CD4-positive, CD25-positive, alpha-beta regulatory T cell (primary cell): Measurements from ENCODE around the gene RPS6KA2. TPM values are rescaled to one million over a fixed set of nuclear protein-coding genes. Genes with fewer than 3 reads are reported as not detected.
"Not testable (repeated sequence)": the region's sequence is repeated elsewhere in the genome, so short reads cannot be mapped to it uniquely, and the experiment has no call there.

Experiments used
- ATAC-seq, 2 donors: fragments of 150-1000 bp; cut with Tn5 transposase; one replicate each; pipeline ENCODE4 v1.10.0; 2021; ENCODE audit warnings: low read depth in 2 of 2, moderate number of reproducible peaks in 2 of 2, moderate library complexity in 1 of 2
- DNase-seq, 3 donors: peaks; one replicate each; pipeline versions ENCODE4 v3.0.0 to v3.0.0-alpha.2; 2012 to 2022; ENCODE audit warnings: mixed read lengths in 1 of 3
- H3K27ac ChIP-seq: one replicate; pipeline ENCODE4 v1.7.0; 2013; ENCODE audit warnings: mild to moderate bottlenecking, low read length; ENCODE audit not compliant: insufficient read depth, poor library complexity, severe bottlenecking
- H3K27me3 ChIP-seq: one replicate; pipeline ENCODE4 v1.7.0; 2013; ENCODE audit warnings: low read length; ENCODE audit not compliant: control insufficient read depth, insufficient read depth
- H3K36me3 ChIP-seq: one replicate; pipeline ENCODE4 v1.7.0; 2013; ENCODE audit warnings: mild to moderate bottlenecking, low read length, moderate library complexity; ENCODE audit not compliant: control insufficient read depth, insufficient read depth
- H3K4me1 ChIP-seq: 2 replicates; pipeline ENCODE4 v1.7.0; 2013; ENCODE audit warnings: mild to moderate bottlenecking, low read length; ENCODE audit not compliant: insufficient read depth, control insufficient read depth, poor library complexity, severe bottlenecking
- H3K4me3 ChIP-seq: one replicate; pipeline ENCODE4 v1.7.0; 2013; ENCODE audit warnings: low read depth, mild to moderate bottlenecking, low read length, moderate library complexity
- H3K9me3 ChIP-seq, 2 experiments: 1 replicate in 1 of 2; 2 replicates in 1 of 2; pipeline ENCODE4 v1.7.0; 2013; ENCODE audit warnings: low read length in 2 of 2, mild to moderate bottlenecking in 1 of 2, moderate library complexity in 1 of 2; ENCODE audit not compliant: control insufficient read depth in 2 of 2
- H3K27ac Mint-ChIP-seq, 3 donors: one replicate each; pipeline ENCODE4 v1.8.0; 2020 to 2022; ENCODE audit warnings: mild to moderate bottlenecking in 3 of 3, mixed read lengths in 3 of 3, moderate library complexity in 2 of 3
- H3K27me3 Mint-ChIP-seq: one replicate; pipeline ENCODE4 v1.8.0; 2022; ENCODE audit warnings: mild to moderate bottlenecking, mixed read lengths
- H3K36me3 Mint-ChIP-seq: one replicate; pipeline ENCODE4 v1.8.0; 2020; ENCODE audit warnings: mixed read lengths
- H3K4me1 Mint-ChIP-seq, 4 donors: one replicate each; pipeline ENCODE4 v1.8.0; 2020 to 2022; ENCODE audit warnings: mixed read lengths in 4 of 4, mild to moderate bottlenecking in 1 of 4
- H3K4me3 Mint-ChIP-seq, 4 donors: one replicate each; pipeline ENCODE4 v1.8.0; 2020 to 2022; ENCODE audit warnings: mild to moderate bottlenecking in 4 of 4, mixed read lengths in 4 of 4, moderate library complexity in 3 of 4
- H3K9me3 Mint-ChIP-seq, 7 donors: one replicate each; pipeline ENCODE4 v1.8.0; 2020 to 2022; ENCODE audit warnings: mixed read lengths in 7 of 7, mild to moderate bottlenecking in 3 of 7, moderate library complexity in 2 of 7
- polyA plus RNA-seq, 4 donors: library from polyadenylated mRNA; unstranded; fragments of 300-500 nt; fragmentation: Illumina TruSeq; gene quantifications; one replicate each; pipeline ENCODE4 v1.2.3, GENCODE V29; 2021
- total RNA-seq: library from RNA; stranded (reverse); gene quantifications from one replicate; pipeline ENCODE4 v1.2.3, GENCODE V29; 2022

Gene RPS6KA2
- total and polyA plus RNA-seq, 5 donors from 2014 or later: 3.3 to 7.4 (median 5.2) TPM

DNA sequence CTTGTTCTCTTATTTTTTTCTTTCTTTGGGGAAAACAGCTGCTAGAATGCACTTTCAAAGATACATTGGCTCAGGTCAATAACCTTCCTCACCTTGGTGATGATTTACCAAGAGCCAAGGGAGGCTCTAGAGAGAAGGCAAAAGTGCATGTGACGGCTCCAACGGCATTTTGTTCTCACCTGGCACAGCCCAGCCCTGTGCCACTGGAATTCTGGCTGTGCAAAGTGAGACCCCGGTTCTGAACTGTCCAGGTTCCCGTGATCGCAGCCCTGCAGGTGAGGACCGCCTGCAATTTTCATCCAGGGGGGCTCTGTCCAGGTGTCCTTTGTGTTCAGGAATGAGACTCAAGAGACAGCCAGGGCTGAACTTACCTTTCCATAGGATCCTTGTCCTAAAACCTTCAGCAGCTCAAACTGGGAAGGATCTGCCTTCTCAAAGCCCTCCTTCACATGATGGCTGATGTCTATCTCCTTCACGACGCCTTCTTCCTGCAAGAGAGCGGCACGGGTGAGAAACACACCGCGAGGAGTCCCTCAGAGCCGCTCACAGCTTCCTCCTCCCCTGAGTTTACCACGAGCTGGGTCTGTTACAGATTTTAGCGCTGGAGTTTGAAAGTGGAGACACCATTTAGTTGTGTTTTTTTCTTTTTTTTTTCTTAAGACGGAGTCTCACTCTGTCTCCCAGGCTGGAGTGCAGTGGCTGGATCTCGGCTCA, 88.6 kb downstream of the RPS6KA2 start:
- H3K4me1 Mint-ChIP-seq: peaks cover 14 to 39% (median 20%) of the 10 kb centered on the region in 4 donors
- no peaks in the 10 kb centered on the region for H3K9me3 ChIP-seq
- ATAC-seq (no peak), DNase-seq (no peak)
- H3K27ac Mint-ChIP-seq: peak overlapping the region in 1 of 3 donors; percentile 59
- no peak overlapping the region for H3K4me3 ChIP-seq
- H3K36me3 Mint-ChIP-seq: peaks cover 18% of the 10 kb centered on the region
- H3K9me3 Mint-ChIP-seq: no peaks in the 10 kb centered on the region
- no peaks in the 10 kb centered on the region for H3K36me3 ChIP-seq
- peak overlapping the region in 1 of 4 donors; percentile 39 for H3K4me3 Mint-ChIP-seq
- no peaks in the 10 kb centered on the region for H3K27me3 ChIP-seq
- H3K27me3 Mint-ChIP-seq: no peaks in the 10 kb centered on the region
- H3K4me1 ChIP-seq: peaks cover 35% of the 10 kb centered on the region
- no peak overlapping the region for H3K27ac ChIP-seq

DNA sequence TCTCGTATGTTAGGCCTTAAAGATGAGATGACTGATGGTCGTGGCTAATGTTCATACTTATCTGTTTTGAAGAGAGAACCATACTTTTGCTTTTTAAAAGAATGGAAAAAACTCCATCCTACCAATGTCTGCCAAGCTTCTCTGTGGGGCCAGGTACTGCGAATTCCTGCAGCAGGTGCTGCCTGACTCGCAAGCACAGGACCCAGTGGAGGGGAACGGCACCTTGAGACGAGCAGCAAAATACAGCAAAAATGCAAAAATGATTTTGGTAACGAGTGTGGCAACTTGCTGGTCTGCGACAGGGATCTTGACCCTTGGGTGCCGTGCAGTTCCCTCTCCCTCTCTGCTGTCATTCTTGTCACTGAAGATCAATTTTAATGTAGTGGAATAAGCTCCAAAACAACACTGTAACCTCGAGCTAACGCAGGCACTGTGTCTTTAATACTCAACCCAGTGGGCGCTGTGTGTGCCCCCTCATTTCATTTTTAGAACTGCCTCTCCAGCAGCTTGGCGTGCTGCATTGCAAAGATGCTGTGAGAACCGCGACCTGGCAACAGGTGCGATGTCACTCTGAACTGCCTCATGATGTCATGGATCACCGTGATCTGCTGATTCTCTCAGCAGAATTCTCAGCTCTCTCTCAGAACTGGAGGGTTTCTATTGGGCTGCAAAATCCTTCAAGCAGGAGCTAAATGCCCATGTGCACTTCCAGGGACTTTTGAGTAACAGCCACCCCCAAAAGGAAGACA, 92.2 kb downstream of the RPS6KA2 start:
- peaks cover 0 to 1% (median 0%) of the 10 kb centered on the region in 7 donors for H3K9me3 Mint-ChIP-seq
- DNase-seq: no peak
- Histone ChIP-seq H3K4me1 (peaks cover 9% of the 10 kb centered on the region), H3K9me3 (no peaks in the 10 kb centered on the region), H3K36me3 (no peaks in the 10 kb centered on the region), H3K4me3 (no peak overlapping the region), H3K27me3 (no peaks in the 10 kb centered on the region), H3K27ac (no peak overlapping the region)
- peak overlapping the region in 1 of 3 donors; percentile 38 for H3K27ac Mint-ChIP-seq
- peaks cover 0 to 16% (median 6%) of the 10 kb centered on the region in 4 donors for H3K4me1 Mint-ChIP-seq
- no peaks in the 10 kb centered on the region for H3K27me3 Mint-ChIP-seq
- no peak overlapping the region for H3K4me3 Mint-ChIP-seq
- ATAC-seq: no peak
- H3K36me3 Mint-ChIP-seq: peaks cover 25% of the 10 kb centered on the region

DNA sequence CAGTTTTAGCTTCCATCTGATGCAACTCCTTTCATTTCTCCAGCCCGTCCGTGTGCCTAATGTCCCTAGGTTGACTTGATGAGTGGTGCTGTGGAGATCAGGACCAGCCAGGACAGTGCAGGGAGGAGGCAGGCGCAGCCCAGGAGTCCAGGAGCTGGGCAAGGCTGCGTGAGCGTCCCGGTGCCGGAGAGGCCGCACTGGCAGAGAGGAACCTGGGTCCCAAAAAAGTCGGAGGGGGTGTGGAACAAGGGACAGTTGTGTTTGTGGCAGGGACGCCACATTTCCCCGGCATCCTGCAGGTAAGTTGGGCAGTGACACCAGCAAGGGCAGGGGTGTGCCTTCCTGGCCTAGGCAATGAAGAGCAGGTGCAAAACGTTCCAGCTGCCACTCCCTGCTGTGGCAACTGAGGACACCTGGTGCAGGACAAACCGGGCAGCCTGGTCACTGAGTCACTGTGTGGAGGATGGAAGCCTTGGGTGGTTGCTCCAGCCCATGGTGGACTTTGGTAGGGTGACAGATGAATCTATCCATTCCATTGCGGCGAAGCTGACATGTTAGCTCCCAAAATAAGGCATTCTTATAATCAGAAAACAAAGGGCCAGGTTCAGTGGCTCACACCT, 93.7 kb downstream of the RPS6KA2 start:
- no peaks in the 10 kb centered on the region for H3K4me1 ChIP-seq
- peaks cover 25% of the 10 kb centered on the region for H3K36me3 Mint-ChIP-seq
- no peak overlapping the region for H3K27ac Mint-ChIP-seq
- ATAC-seq (no peak), DNase-seq (no peak)
- H3K27me3 Mint-ChIP-seq: no peaks in the 10 kb centered on the region
- peaks cover 0 to 2% (median 0%) of the 10 kb centered on the region in 4 donors for H3K4me1 Mint-ChIP-seq
- no peaks in the 10 kb centered on the region for H3K9me3 ChIP-seq
- H3K36me3 ChIP-seq: no peaks in the 10 kb centered on the region
- no peak overlapping the region for H3K27ac ChIP-seq
- H3K4me3 Mint-ChIP-seq: no peak overlapping the region
- no peaks in the 10 kb centered on the region for H3K27me3 ChIP-seq
- H3K4me3 ChIP-seq: no peak overlapping the region
- H3K9me3 Mint-ChIP-seq: peaks cover 0 to 4% (median 0%) of the 10 kb centered on the region in 7 donors

DNA sequence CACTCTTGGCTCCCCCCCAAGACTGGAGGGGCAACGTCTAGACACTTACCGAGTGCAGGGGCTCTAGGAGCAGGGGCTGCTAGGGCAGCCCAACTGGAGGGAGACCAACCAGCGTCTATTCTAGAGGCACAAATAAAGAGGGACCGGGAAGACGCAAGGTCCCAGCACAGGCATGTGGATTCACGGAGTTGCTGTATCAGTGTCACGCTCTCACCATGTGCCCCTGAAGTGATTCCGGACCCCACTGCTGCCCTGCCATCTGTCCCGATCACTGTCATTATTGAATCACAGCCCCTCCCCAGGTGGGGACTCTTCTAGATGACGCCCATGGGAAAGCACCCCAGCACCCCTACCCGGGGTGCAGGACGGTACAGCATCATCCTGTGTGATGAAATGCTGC, 94.7 kb downstream of the RPS6KA2 start:
- Histone ChIP-seq H3K4me1 (no peaks in the 10 kb centered on the region), H3K36me3 (no peaks in the 10 kb centered on the region), H3K27me3 (no peaks in the 10 kb centered on the region), H3K9me3 (no peaks in the 10 kb centered on the region), H3K4me3 (no peak overlapping the region), H3K27ac (no peak overlapping the region)
- no peak overlapping the region for H3K27ac Mint-ChIP-seq
- H3K9me3 Mint-ChIP-seq: peaks cover 0 to 4% (median 0%) of the 10 kb centered on the region in 7 donors
- no peak overlapping the region for H3K4me3 Mint-ChIP-seq
- no peaks in the 10 kb centered on the region for H3K27me3 Mint-ChIP-seq
- no peaks in the 10 kb centered on the region for H3K4me1 Mint-ChIP-seq
- peaks cover 25% of the 10 kb centered on the region for H3K36me3 Mint-ChIP-seq
- ATAC-seq (no peak), DNase-seq (no peak)

DNA sequence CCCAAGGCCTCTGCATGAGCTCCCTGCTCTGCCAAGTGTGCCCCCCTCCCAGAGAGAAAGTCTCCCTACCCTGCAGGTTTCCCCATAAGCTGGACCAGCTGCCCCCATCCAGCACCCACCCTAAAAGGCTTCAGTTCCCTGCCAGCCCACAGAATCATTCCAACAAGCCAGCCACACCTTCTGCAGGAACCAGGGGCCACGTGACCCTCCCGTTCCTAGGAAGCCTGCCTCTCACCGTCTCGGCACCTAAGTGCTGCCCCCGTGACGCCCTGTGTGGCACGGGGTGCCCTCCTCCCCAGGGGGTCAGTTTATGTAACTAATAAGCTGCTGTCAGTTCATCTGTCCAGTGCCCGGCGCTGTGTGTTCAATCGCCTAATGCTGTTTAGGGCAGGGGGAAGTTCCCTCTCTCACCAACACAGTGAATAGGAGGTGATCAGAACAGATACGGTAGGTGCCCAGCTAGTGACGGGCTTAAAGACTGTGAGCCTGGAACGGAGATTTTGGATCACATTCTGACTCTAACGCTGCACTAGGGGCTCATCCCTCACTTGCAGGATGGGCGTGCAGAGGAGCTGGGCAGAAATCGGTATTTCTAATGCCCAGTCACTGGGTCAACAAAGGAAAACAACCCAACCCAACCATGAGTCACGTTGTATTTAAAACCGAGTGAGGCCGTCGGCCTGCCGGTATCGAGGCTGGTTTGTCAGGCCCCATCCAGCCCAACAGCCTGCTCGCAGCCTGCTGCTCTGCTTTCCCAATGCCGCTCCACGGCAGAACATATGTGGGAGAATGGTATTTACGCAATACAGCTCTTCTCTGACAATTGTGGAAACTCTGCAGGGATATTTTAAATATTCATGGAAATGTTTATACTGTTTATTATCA, 96.6 kb downstream of the RPS6KA2 start:
- ATAC-seq (no peak), DNase-seq (no peak)
- Mint-ChIP-seq H3K36me3 (peaks cover 19% of the 10 kb centered on the region), H3K27ac (no peak overlapping the region), H3K27me3 (peaks cover 4% of the 10 kb centered on the region), H3K4me3 (no peak overlapping the region), H3K9me3 (peaks cover 0 to 4% (median 0%) of the 10 kb centered on the region in 7 donors), H3K4me1 (no peaks in the 10 kb centered on the region)
- H3K9me3 ChIP-seq: no peaks in the 10 kb centered on the region
- H3K36me3 ChIP-seq: no peaks in the 10 kb centered on the region
- no peak overlapping the region for H3K4me3 ChIP-seq
- H3K27ac ChIP-seq: no peak overlapping the region
- H3K4me1 ChIP-seq: no peaks in the 10 kb centered on the region
- H3K27me3 ChIP-seq: no peaks in the 10 kb centered on the region

DNA sequence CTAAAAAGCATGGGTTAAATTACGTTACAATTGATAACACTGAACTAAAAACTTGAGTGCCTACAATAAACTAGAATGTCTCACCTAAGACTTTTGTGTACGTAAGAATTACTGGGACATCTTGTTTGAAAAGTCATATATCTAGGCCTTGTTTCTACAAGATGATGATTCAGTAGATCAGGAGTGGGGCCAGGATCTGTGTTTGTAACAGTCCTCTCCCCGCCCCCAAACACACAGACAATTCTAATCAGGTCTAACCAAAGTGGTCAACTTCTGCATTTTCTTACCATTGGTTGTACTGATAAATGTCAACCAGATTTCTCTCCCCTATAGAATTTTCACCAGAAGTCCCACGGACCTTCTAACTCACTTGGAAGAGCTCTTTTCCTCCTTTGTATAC, 97.5 kb downstream of the RPS6KA2 start:
- H3K4me1 ChIP-seq: no peaks in the 10 kb centered on the region
- H3K36me3 ChIP-seq: no peaks in the 10 kb centered on the region
- peaks cover 5% of the 10 kb centered on the region for H3K27me3 Mint-ChIP-seq
- peaks cover 14% of the 10 kb centered on the region for H3K36me3 Mint-ChIP-seq
- H3K27me3 ChIP-seq: no peaks in the 10 kb centered on the region
- H3K9me3 ChIP-seq: no peaks in the 10 kb centered on the region
- H3K4me3 ChIP-seq: no peak overlapping the region
- DNase-seq (no peak), ATAC-seq (no peak)
- H3K27ac Mint-ChIP-seq: no peak overlapping the region
- H3K4me1 Mint-ChIP-seq: no peaks in the 10 kb centered on the region
- H3K9me3 Mint-ChIP-seq: peaks cover 0 to 4% (median 0%) of the 10 kb centered on the region in 7 donors
- no peak overlapping the region for H3K27ac ChIP-seq
- H3K4me3 Mint-ChIP-seq: no peak overlapping the region

DNA sequence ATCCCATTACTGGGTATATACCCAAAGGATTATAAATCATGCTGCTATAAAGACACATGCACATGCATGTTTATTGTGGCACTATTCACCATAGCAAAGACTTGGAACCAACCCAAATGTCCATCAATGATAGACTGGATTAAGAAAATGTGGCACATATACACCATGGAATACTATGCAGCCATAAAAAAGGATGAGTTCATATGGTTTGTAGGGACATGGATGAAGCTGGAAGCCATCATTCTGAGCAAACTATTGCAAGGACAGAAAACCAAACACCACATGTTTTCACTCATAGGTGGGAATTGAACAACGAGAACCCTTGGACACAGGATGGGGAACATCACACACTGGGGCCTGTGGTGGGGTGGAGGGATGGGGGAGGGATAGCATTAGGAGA, 98.0 kb downstream of the RPS6KA2 start:
- DNase-seq, H3K27ac ChIP-seq, ATAC-seq, H3K27me3 Mint-ChIP-seq, H3K36me3 ChIP-seq, H3K4me1 Mint-ChIP-seq, H3K27me3 ChIP-seq, H3K27ac Mint-ChIP-seq, H3K4me3 ChIP-seq, H3K9me3 ChIP-seq, H3K4me1 ChIP-seq, H3K4me3 Mint-ChIP-seq, H3K9me3 Mint-ChIP-seq: not testable (repeated sequence)
- peaks cover 11% of the 10 kb centered on the region for H3K36me3 Mint-ChIP-seq
